Measurements from ENCODE around the gene NEDD4L. TPM values are rescaled to one million over a fixed set of nuclear protein-coding genes. Genes with fewer than 3 reads are reported as not detected.
A peak's percentile ranks its signal among the peaks of the same experiment; 100 is the strongest.
"Not testable (repeated sequence)": the region's sequence is repeated elsewhere in the genome, so short reads cannot be mapped to it uniquely, and the experiment has no call there.

NEDD4L gene
- total and polyA plus RNA-seq, 2 experiments from 2014 or later = 36.2 to 72.3 TPM

DNA sequence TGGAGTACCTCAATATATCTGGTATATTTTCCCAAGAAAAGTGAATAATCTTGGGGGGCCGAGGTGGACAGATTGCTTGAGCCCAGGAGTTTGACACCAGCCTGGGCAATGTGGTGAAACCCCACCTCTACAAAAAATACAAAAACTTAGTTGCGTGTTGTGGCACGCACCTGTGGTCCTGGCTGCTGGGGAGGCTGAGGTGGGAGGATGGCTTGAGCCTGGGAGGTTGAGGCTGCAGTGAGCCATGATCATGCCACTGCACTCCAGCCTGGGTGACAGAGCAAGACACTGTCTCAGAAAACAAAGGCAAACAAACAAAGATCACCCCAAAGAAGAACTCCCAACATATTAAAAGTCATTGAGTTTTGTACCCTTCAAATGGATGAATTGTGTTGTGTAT, 6.9 kb downstream of the NEDD4L start:
- not testable (repeated sequence) for H3K36me3 Mint-ChIP-seq (ENCODE audit: low read depth); H3K4me2 ChIP-seq; H3K4me3 ChIP-seq; DNase-seq (ENCODE audit: low spot score); H3K27me3 Mint-ChIP-seq (ENCODE audit: insufficient read depth, low read depth, poor library complexity); ATAC-seq; H3K36me3 ChIP-seq (ENCODE audit: insufficient read depth); H2AFZ ChIP-seq; H3F3A ChIP-seq (replicated peaks; ENCODE audit: low read depth); H3K9me3 Mint-ChIP-seq; H3K4me3 Mint-ChIP-seq; H3K27ac Mint-ChIP-seq; H3K27me3 ChIP-seq (ENCODE audit: insufficient read depth); H3K27ac ChIP-seq (ENCODE audit: low read depth); H3K9me2 ChIP-seq (ENCODE audit: insufficient read depth)
- Histone ChIP-seq H4K20me1 (replicated peaks; ENCODE audit: insufficient read depth) (peaks cover 18% of the 10 kb centered on the region), H3K4me1 (ENCODE audit: insufficient read depth) (peaks cover 27% of the 10 kb centered on the region), H3K79me2 (replicated peaks; ENCODE audit: insufficient read depth) (peaks cover 100% of the 10 kb centered on the region)
- H3K4me1 Mint-ChIP-seq = peaks cover 49% of the 10 kb centered on the region

GRCh38 chr18:58051765-58052460, 7.9 kb downstream of the NEDD4L start:
- no peak overlapping the region; the same call in 1 of the 2 replicates for H3K27ac ChIP-seq (ENCODE audit: low read depth)
- H3F3A ChIP-seq (replicated peaks; ENCODE audit: low read depth) = no peaks in the 10 kb centered on the region
- Mint-ChIP-seq H3K4me1 (peaks cover 48% of the 10 kb centered on the region), H3K27me3 (ENCODE audit: insufficient read depth, low read depth, poor library complexity) (peaks cover 5% of the 10 kb centered on the region), H3K9me3 (no peaks in the 10 kb centered on the region), H3K36me3 (ENCODE audit: low read depth) (peaks cover 6% of the 10 kb centered on the region; the same call in 2 of the 3 replicates), H3K4me3 (no peak overlapping the region), H3K27ac (peak overlapping the region; percentile 7; the same call in 1 of the 2 replicates)
- H3K27me3 ChIP-seq (ENCODE audit: insufficient read depth) = no peaks in the 10 kb centered on the region
- peaks cover 12% of the 10 kb centered on the region for H4K20me1 ChIP-seq (replicated peaks; ENCODE audit: insufficient read depth)
- H3K4me2 ChIP-seq = no peak overlapping the region
- H3K4me1 ChIP-seq (ENCODE audit: insufficient read depth) = peaks cover 25% of the 10 kb centered on the region
- H2AFZ ChIP-seq = no peak overlapping the region
- H3K36me3 ChIP-seq (ENCODE audit: insufficient read depth) = no peaks in the 10 kb centered on the region
- TF ChIP-seq, protein P1, sequence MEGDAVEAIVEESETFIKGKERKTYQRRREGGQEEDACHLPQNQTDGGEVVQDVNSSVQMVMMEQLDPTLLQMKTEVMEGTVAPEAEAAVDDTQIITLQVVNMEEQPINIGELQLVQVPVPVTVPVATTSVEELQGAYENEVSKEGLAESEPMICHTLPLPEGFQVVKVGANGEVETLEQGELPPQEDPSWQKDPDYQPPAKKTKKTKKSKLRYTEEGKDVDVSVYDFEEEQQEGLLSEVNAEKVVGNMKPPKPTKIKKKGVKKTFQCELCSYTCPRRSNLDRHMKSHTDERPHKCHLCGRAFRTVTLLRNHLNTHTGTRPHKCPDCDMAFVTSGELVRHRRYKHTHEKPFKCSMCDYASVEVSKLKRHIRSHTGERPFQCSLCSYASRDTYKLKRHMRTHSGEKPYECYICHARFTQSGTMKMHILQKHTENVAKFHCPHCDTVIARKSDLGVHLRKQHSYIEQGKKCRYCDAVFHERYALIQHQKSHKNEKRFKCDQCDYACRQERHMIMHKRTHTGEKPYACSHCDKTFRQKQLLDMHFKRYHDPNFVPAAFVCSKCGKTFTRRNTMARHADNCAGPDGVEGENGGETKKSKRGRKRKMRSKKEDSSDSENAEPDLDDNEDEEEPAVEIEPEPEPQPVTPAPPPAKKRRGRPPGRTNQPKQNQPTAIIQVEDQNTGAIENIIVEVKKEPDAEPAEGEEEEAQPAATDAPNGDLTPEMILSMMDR (conservative IDR thresholded peaks at IDR 0.05; ENCODE audit: low read depth in 2 of 2) = peak in 1 of 2 experiments; percentile 20; a peak in 1 of 4 replicates
- TF ChIP-seq, protein P2, sequence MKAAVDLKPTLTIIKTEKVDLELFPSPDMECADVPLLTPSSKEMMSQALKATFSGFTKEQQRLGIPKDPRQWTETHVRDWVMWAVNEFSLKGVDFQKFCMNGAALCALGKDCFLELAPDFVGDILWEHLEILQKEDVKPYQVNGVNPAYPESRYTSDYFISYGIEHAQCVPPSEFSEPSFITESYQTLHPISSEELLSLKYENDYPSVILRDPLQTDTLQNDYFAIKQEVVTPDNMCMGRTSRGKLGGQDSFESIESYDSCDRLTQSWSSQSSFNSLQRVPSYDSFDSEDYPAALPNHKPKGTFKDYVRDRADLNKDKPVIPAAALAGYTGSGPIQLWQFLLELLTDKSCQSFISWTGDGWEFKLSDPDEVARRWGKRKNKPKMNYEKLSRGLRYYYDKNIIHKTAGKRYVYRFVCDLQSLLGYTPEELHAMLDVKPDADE (IDR thresholded peaks at IDR 0.05) = no peak
- H3K4me3 ChIP-seq = no peak overlapping the region
- H3K79me2 ChIP-seq (replicated peaks; ENCODE audit: insufficient read depth) = peaks cover 100% of the 10 kb centered on the region
- H3K9me2 ChIP-seq (ENCODE audit: insufficient read depth) = 0 out of 2 replicates have a peak, but pooled peaks cover 3% of the 10 kb centered on the region
- no peak for ATAC-seq
- no peak for DNase-seq (ENCODE audit: low spot score)

DNA sequence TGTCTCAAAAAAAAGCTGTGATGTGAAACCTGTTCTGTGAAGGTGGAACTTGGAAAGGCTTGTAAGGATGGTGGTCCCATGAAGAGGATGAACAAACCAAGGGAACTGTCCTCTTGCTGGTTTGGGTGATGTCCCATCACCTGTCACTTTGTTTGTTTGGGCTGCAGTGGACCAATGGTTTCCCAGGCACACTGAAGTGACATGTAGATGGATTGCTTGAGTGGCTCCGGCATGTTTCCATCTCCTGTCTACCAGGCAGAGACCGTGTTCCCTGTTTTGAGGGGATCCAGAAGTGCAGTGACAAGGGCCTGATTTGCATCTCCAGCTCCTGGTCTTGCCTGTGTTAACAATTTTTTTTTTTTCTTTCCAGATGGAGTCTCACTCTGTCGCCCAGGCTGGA, 8.9 kb downstream of the NEDD4L start:
- H3F3A ChIP-seq (replicated peaks; ENCODE audit: low read depth) = no peaks in the 10 kb centered on the region
- Mint-ChIP-seq H3K4me3 (no peak overlapping the region), H3K36me3 (ENCODE audit: low read depth) (peaks cover 6% of the 10 kb centered on the region; the same call in 2 of the 3 replicates), H3K27ac (no peak overlapping the region), H3K4me1 (peaks cover 44% of the 10 kb centered on the region), H3K9me3 (no peaks in the 10 kb centered on the region), H3K27me3 (ENCODE audit: insufficient read depth, low read depth, poor library complexity) (peaks cover 2% of the 10 kb centered on the region)
- no peak overlapping the region for H3K4me3 ChIP-seq
- DNase-seq (ENCODE audit: low spot score) = no peak
- H3K9me2 ChIP-seq (ENCODE audit: insufficient read depth) = 0 out of 2 replicates have a peak, but pooled peaks cover 3% of the 10 kb centered on the region
- H3K4me2 ChIP-seq = no peak overlapping the region
- peaks cover 8% of the 10 kb centered on the region for H4K20me1 ChIP-seq (replicated peaks; ENCODE audit: insufficient read depth)
- peaks cover 100% of the 10 kb centered on the region for H3K79me2 ChIP-seq (replicated peaks; ENCODE audit: insufficient read depth)
- no peaks in the 10 kb centered on the region for H3K27me3 ChIP-seq (ENCODE audit: insufficient read depth)
- H3K4me1 ChIP-seq (ENCODE audit: insufficient read depth) = peaks cover 23% of the 10 kb centered on the region
- ATAC-seq = no peak
- no peak overlapping the region for H2AFZ ChIP-seq
- no peaks in the 10 kb centered on the region for H3K36me3 ChIP-seq (ENCODE audit: insufficient read depth)
- no peak overlapping the region for H3K27ac ChIP-seq (ENCODE audit: low read depth)
- TF ChIP-seq, protein P2 (IDR thresholded peaks at IDR 0.05) = no peak
- TF ChIP-seq REST (IDR thresholded peaks at IDR 0.05; ENCODE audit: unreplicated experiment) (no peak), EZH2phosphoT487 (IDR thresholded peaks at IDR 0.05; ENCODE audit: unreplicated experiment) (no peak)
